Activated T-helper 9 cell treated with anti-CD3 and anti-CD28 coated beads, Interleukin-2, amount 50 U/mL, for 16 hours (primary cell): Measurements from ENCODE around the gene PHTF2.
A peak's percentile ranks its signal among the peaks of the same experiment; 100 is the strongest.
"Not testable (repeated sequence)": the region's sequence is repeated elsewhere in the genome, so short reads cannot be mapped to it uniquely, and the experiment has no call there.

Experiments used
- DNase-seq: peaks from one replicate; pipeline ENCODE4 v3.0.0-alpha.2; 2020; ENCODE audit warnings: low read depth

Gene PHTF2

GRCh38 chr7:77798394-77799077, at the start of gene PHTF2, which contains the start of gene TMEM60:
Gene PHTF2, plus strand, starts transcription at chr7:77798773.
Gene TMEM60, minus strand, starts transcription at chr7:77798434. Its CDS starts 4,061 bp downstream, at chr7:77794373.
- peak; percentile 89 for DNase-seq

DNA sequence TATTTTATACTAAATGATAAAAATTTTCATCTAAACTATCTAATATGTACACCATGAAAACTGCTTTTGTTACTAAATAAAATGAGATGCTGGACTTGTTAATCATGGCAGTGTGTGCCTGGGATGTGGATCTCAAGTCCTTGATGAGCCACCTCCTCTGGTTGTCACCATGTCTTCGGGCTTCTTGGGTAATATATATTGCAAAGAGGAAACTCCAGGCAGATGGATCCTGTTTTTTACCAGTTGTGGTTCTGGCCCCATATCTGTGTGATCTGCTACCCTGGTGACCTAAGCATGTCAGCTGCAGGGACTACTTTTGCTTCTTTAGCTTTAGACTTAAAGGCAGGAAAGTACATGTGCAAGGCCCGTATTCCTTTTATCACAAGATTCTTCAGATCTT, 46.6 kb upstream of the PHTF2 start:
- DNase-seq = no peak

- DNase-seq = no peak
Measured at GRCh38 chr7:77753173-77753572, 45.4 kb upstream of the PHTF2 start.

DNA sequence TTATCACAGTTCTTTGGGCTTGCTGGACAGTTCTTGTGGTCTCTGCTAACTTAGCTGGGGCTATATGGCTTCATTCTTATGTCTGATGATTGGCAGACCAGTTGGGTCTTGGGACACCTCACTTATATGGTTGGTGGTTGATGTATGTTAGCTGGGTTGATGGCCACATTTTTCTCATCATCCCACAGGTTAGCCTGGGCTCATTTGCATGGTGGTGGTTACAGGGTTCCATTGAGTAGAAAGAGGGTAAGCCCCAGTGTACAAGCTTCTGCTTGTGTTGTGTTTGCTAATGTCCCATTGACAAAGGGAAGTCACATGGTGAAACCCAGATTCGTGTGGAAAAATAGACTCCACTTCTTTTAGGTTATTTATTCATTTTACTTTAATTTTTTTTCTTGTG, 41.0 kb upstream of the PHTF2 start:
- no peak for DNase-seq

GRCh38 chr7:77759294-77759889, 39.2 kb upstream of the PHTF2 start:
- DNase-seq = peak; percentile 25

DNA sequence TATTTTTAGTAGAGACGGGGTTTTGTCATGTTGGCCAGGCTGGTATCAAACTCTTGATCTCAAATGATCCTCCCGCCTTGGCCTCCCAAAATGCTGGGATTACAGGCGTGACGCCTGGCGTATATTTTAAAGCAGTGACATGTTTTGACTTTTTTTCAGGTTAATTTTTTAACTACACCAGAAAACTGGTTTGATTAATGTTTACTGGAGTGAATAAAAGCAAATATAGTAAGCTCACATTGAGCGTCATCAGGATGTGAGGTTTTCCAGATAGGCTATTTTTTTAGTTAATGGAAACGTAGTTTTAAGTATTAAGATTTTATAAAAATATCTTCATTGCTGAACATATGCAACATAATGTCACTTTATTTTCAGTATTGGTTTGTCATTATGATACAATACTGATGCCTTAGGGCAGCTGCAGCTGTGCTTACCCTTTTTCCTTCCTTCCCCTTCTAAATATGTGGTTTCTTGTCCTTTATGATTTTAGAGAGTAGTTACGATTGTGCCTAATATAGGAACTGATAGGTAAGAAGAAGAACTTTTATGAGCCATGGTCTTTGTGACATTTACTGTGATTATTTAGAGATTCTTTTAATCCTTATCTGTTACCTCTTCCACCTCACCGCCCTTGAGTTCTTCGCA, 37.6 kb upstream of the PHTF2 start:
- DNase-seq = no peak

DNA sequence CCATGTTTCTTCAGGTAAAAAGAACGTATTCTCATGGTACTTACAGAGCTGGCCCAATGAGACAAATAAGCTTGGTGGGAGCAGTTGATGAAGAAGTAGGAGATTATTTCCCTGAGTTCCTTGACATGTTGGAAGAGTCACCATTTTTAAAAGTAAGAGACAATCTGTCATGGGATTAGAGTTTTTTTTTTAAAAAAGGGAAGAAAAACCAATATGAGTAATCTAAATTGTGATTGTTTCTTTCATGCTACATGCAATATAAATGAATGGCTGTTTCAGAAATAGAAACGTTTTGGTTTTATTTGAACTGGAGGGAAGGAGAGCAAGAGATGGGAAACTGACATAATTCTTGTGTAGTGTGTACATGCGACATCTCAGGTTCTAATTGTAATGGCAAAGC, 33.1 kb upstream of the PHTF2 start:
- no peak for DNase-seq

DNA sequence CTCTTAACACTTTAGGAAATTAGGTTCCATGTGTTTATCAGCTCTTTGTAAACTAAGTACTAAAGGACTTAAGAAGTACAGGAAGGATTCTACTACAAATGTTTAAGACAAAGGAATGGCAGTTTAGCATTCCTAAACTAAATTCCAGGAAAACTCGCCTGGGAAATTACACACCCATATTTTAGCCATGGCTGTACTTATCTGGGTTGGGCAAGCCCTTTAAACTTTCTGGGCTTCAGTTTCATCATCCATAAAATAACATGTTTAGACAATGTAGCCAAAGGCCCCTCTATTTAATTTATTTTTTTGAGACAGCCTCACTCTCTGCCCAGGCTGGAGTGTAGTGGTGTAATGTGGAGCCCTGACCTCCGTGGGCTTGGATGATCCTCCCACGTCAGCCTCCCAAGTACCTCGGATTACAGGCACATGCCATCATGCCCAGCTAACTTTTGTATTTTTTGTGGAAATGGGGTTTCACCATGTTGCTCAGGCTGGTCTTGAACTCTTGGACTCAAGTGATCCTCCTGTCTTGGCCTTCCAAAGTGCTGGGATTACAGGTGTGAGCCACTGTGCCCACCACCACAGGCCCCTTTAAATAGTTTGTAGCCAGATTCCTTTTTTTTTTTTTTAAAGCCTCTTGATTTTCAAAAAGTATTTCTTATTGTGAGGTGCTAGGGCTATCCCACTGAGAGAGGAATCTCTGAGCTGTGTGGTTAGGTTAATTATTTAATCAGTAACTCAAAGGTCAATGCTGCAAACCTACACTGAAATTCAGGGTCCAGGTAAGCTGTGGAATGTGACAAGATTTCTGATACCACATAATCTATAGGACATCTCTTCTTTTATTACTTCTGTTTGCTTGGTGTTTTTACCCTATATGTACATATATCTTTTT, 32.4 kb upstream of the PHTF2 start:
- no peak for DNase-seq

DNA sequence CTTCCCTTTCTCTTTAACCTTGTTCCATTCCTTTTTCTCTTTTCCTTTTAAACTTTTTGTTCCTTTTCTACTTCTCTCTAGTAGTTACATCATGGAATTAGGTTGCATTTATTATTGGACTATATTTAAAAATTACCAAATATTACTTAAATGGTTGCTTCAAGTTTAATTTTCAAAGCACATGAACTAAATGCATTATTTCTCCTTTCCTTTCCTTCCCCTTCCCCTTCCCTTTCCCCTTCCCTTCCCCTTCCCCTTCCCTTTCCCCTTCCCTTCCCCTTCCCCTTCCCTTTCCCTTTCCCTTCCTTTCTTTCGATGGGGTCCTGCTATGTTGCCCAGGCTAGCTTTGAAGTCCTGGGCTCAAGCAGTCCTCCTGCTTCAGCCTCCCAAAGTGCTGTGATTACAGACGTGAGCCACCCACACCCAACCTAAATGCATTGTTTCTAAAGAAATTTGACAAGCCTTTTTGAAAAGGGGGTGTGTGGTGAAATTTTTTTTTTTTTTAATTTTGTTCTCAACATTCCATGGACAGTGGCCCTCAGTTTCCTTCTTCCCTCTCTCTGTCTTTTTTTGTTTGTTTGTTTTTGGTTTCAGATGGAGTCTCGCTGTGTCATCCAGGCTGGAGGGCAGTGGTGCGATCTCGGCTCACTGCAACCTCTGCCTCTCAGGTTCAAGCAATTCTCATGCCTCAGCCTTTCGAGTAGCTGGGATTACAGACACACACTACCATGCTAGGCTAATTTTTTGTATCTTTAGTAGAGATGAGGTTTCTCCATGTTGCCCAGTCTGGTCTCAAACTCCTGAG, 31.6 kb upstream of the PHTF2 start:
- no peak for DNase-seq

DNA sequence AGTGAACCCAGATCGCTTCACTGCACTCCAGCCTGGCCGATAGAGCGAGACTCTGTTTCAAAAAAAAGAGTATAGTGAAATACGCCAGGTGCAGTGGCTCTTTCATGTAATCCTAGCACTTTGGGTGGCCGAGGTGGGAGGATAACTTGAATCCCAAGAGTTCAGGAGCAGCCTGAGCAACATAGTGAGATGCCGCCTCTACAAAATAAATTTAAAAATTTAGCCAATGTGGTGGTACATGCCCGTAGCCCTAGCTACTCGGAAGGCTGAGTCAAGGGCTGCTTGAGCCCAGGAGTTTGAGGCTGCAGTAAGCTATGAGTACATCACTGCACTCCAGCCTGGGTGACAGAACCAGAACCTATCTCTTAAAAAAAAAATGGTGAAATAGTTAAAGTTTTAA, 28.3 kb upstream of the PHTF2 start:
- no peak for DNase-seq

DNA sequence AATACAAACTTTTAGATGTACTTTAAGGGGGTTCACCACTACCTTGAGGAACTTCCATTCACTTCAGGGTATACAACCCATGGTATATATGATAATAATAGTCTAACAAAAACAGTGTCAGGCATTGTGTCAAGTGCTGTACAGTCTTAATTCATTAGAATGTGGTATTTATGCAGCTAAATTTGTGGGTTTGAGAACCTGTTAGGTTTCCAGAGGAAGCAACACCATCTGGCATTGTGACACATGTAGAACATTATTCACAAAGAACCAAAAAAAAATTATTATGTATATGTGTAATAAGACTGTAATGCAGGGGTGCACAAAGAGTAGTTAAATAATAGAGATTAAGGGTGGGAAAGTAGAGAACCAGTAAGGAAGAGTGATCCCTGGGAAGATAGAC, 26.7 kb upstream of the PHTF2 start:
- DNase-seq = no peak

DNA sequence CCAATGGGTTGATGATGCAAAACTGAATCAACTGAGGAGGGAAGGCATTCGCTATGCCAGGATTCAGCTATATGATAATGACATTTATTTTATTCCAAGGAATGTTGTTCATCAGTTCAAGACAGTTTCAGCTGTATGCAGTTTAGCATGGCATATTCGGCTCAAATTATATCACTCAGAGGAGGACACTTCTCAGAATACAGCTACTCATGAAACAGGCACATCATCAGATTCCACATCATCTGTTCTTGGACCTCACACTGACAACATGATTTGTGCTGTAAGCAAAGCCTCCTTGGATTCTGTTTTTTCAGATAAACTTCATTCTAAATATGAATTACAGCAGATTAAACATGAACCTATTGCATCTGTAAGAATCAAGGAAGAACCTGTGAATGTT, 20.0 kb upstream of the PHTF2 start:
- DNase-seq = no peak

DNA sequence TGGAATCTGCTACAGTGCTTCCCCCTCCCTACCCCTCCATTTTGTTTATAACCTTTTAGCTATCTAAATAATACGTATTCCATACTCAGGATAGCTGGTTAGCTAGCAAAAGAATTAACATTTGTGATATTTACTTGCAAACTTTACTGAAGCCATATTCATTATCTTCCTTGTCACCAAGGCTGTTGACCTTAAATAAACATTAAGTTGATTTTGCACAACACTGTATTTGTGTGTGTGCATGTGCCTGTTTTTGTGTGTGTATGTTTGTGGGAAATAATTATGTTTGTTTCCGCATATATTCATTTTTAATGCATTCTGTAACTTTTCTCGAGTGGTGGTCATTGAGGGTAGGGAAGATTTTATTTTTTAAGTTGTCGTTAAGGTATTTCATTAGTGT, 16.2 kb upstream of the PHTF2 start:
- no peak for DNase-seq

GRCh38 chr7:77783111-77783510, 15.5 kb upstream of the PHTF2 start:
- DNase-seq = no peak

GRCh38 chr7:77783545-77783944, 15.0 kb upstream of the PHTF2 start:
- DNase-seq = no peak

DNA sequence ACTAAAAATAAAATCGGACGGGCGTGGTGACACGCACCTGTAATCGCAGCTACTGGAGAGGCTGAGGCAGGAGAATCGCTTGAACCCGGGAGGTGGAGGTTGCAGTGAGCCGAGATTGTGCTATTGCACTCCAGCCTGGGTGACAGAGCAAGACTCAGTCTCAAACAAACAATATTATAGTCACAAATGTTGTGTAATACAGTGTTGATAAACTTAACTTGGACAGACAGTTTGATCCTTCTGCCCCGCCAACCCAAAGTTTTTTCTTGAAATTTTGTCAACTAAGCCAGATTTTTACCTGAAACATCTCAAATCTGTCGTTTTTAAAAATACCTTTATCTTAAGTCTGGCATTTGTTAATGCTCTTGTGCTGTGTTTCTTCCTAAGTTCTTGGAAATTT, 14.1 kb upstream of the PHTF2 start:
- DNase-seq = not testable (repeated sequence)

DNA sequence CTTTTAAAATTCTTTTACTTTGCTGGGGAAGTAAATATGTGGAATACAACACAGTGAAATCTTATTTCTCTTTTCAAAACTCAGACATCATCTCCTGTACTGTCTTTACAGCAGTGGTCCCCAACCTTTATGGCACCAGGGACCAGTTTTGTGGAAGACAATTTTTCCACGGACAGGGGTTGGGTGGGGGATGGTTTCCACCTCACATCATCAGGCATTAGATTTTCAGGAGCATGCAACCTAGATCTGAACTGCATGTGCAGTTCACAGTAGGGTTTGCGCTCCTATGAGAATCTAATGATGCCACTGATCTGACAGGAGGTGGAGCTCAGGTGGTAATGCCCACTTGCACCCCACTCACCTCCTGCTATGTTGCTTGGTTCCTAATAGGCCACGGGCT, 12.6 kb upstream of the PHTF2 start:
- DNase-seq = no peak

- DNase-seq = no peak
Measured at GRCh38 chr7:77786741-77787140, 11.8 kb upstream of the PHTF2 start.

- no peak for DNase-seq
Measured at GRCh38 chr7:77788327-77788902, 10.2 kb upstream of the PHTF2 start.

DNA sequence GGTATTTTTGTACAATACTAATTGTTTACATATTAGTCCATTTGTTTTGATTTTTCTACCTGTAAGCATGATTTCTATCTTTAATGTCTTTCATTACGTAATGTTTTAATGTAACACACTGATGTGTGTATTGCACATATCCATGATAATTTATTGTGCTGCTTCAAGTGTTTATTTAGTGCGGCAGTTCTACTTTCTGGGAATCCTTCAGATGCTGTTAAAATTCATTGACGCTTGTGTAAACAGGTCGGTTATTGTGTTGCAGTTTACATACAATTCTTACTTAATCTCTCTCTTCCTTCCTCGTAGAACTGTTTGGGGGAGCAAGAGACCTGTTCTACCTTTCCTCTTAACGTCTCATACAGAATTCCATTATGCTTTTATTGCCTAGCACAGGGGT, 7.2 kb upstream of the PHTF2 start:
- no peak for DNase-seq

- DNase-seq = no peak
Measured at GRCh38 chr7:77791956-77792355, 6.6 kb upstream of the PHTF2 start.
